CD4-positive, alpha-beta memory T cell (primary cell): ENCODE measurements around the gene FAM83B. TPM values are rescaled to one million over a fixed set of nuclear protein-coding genes. Genes with fewer than 3 reads are reported as not detected.
"Not testable (repeated sequence)": the region's sequence is repeated elsewhere in the genome, so short reads cannot be mapped to it uniquely, and the experiment has no call there.

Experiments
- CTCF ChIA-PET: fragments of 350-600 bp; sonication (Branson Sonifier 250); formaldehyde crosslinking; loops from one replicate; lab custom pipeline; 2021; ENCODE audit warnings: inconsistent platforms; ENCODE audit not compliant: partially characterized antibody; lab: Charles Lee
- POLR2A ChIA-PET: fragments of 350-600 bp; sonication (Branson Sonifier 250); formaldehyde crosslinking; loops from one replicate; lab custom pipeline; 2021; ENCODE audit not compliant: partially characterized antibody; lab: Charles Lee
- DNase-seq, 5 donors: peaks; one replicate each; pipeline versions ENCODE4 v3.0.0 to v3.0.0-alpha.2; 2020 to 2022; ENCODE audit warnings: mixed read lengths in 1 of 5
- H3K27ac ChIP-seq: one replicate; pipeline ENCODE4 v1.7.0; 2013; ENCODE audit warnings: low read depth, low read length
- H3K27me3 ChIP-seq: 2 replicates; pipeline ENCODE4 v1.7.0; 2013; ENCODE audit warnings: mild to moderate bottlenecking, low read length, moderate library complexity; ENCODE audit not compliant: insufficient read depth
- H3K36me3 ChIP-seq: 2 replicates; pipeline ENCODE4 v1.7.0; 2013; ENCODE audit warnings: mild to moderate bottlenecking, low read length, moderate library complexity; ENCODE audit not compliant: insufficient read depth
- H3K4me1 ChIP-seq: 2 replicates; pipeline ENCODE4 v1.7.0; 2013; ENCODE audit warnings: mild to moderate bottlenecking, low read length, moderate library complexity; ENCODE audit not compliant: insufficient read depth
- H3K4me3 ChIP-seq, 2 donors: one replicate each; pipeline ENCODE4 v1.7.0; 2013; ENCODE audit warnings: low read length in 2 of 2, mild to moderate bottlenecking in 1 of 2
- H3K9me3 ChIP-seq, 2 donors: one replicate each; pipeline ENCODE4 v1.7.0; 2013; ENCODE audit warnings: low read length in 2 of 2, control low read depth in 1 of 2; ENCODE audit not compliant: control insufficient read depth in 1 of 2
- H3K27ac Mint-ChIP-seq, 7 donors: one replicate each; pipeline ENCODE4 v1.8.0; 2020 to 2021; ENCODE audit warnings: mixed read lengths in 7 of 7, mild to moderate bottlenecking in 6 of 7, inconsistent platforms in 3 of 7, moderate library complexity in 3 of 7
- H3K27me3 Mint-ChIP-seq, 2 donors: one replicate each; pipeline ENCODE4 v1.8.0; 2020 to 2021; ENCODE audit warnings: mixed read lengths in 2 of 2
- H3K36me3 Mint-ChIP-seq, 2 donors: one replicate each; pipeline ENCODE4 v1.8.0; 2020 to 2021; ENCODE audit warnings: mixed read lengths in 2 of 2, inconsistent platforms in 1 of 2, mild to moderate bottlenecking in 1 of 2
- H3K4me1 Mint-ChIP-seq, 4 donors: one replicate each; pipeline ENCODE4 v1.8.0; 2020 to 2021; ENCODE audit warnings: mixed read lengths in 4 of 4, mild to moderate bottlenecking in 1 of 4
- H3K4me3 Mint-ChIP-seq, 8 donors: one replicate each; pipeline ENCODE4 v1.8.0; 2020 to 2021; ENCODE audit warnings: mixed read lengths in 8 of 8, mild to moderate bottlenecking in 7 of 8, moderate library complexity in 6 of 8, inconsistent platforms in 3 of 8
- H3K9me3 Mint-ChIP-seq, 8 donors: one replicate each; pipeline ENCODE4 v1.8.0; 2020 to 2021; ENCODE audit warnings: mixed read lengths in 8 of 8, mild to moderate bottlenecking in 5 of 8, inconsistent platforms in 3 of 8, moderate library complexity in 1 of 8
- intact Hi-C: fragments of 100-400 bp; cut with micrococcal nuclease; formaldehyde crosslinking; loops from one replicate; pipeline ENCODE4 v1.15.1; 2023
- polyA plus RNA-seq, 2 donors: library from polyadenylated mRNA; unstranded; fragments of 300-500 nt; fragmentation: Illumina TruSeq; gene quantifications; one replicate each; pipeline ENCODE4 v1.2.3, GENCODE V29; 2021
- total RNA-seq, 2 experiments: library from RNA; stranded (reverse); gene quantifications; one replicate each; pipeline ENCODE4 v1.2.3, GENCODE V29; 2021

FAM83B gene
- total and polyA plus RNA-seq, 4 experiments from 2014 or later, result not detected

- Mint-ChIP-seq H3K9me3 (peaks cover 4 to 12% (median 9%) of the 10 kb centered on the region in 8 donors), H3K36me3 (no peaks in the 10 kb centered on the region), H3K4me1 (no peaks in the 10 kb centered on the region), H3K4me3 (no peak overlapping the region), H3K27me3 (no peaks in the 10 kb centered on the region), H3K27ac (no peak overlapping the region)
- ChIA-PET POLR2A (no interaction called here), CTCF (no interaction called here)
- Histone ChIP-seq H3K4me1 (no peaks in the 10 kb centered on the region), H3K36me3 (no peaks in the 10 kb centered on the region), H3K9me3 (no peaks in the 10 kb centered on the region), H3K27ac (no peak overlapping the region), H3K4me3 (no peak overlapping the region), H3K27me3 (no peaks in the 10 kb centered on the region)
- intact Hi-C loops, result no loop called here
- no peak for DNase-seq
Measured at GRCh38 chr6:54957698-54958097, 111.1 kb downstream of the FAM83B start.

GRCh38 chr6:54958446-54958845 is 111.9 kb downstream of the FAM83B start:
- Mint-ChIP-seq H3K36me3 (no peaks in the 10 kb centered on the region), H3K4me1 (no peaks in the 10 kb centered on the region), H3K4me3 (no peak overlapping the region), H3K27ac (no peak overlapping the region), H3K27me3 (no peaks in the 10 kb centered on the region), H3K9me3 (peaks cover 2 to 11% (median 8%) of the 10 kb centered on the region in 8 donors)
- no peak for DNase-seq
- Histone ChIP-seq H3K27ac (no peak overlapping the region), H3K4me3 (no peak overlapping the region), H3K9me3 (no peaks in the 10 kb centered on the region), H3K4me1 (no peaks in the 10 kb centered on the region), H3K36me3 (no peaks in the 10 kb centered on the region), H3K27me3 (no peaks in the 10 kb centered on the region)
- CTCF ChIA-PET, result no interaction called here
- POLR2A ChIA-PET, result no interaction called here
- intact Hi-C loops, result no loop called here

GRCh38 chr6:54959820-54960219 is 113.2 kb downstream of the FAM83B start:
- DNase-seq, result no peak
- intact Hi-C loops, result no loop called here
- Mint-ChIP-seq H3K36me3 (no peaks in the 10 kb centered on the region), H3K9me3 (peaks cover 2 to 11% (median 9%) of the 10 kb centered on the region in 8 donors), H3K4me1 (no peaks in the 10 kb centered on the region), H3K27ac (no peak overlapping the region), H3K4me3 (no peak overlapping the region), H3K27me3 (no peaks in the 10 kb centered on the region)
- Histone ChIP-seq H3K4me1 (no peaks in the 10 kb centered on the region), H3K36me3 (no peaks in the 10 kb centered on the region), H3K27me3 (no peaks in the 10 kb centered on the region), H3K4me3 (no peak overlapping the region), H3K27ac (no peak overlapping the region), H3K9me3 (no peaks in the 10 kb centered on the region)
- ChIA-PET POLR2A (no interaction called here), CTCF (no interaction called here)

- intact Hi-C loops, H3K27ac Mint-ChIP-seq, H3K4me1 ChIP-seq, H3K36me3 ChIP-seq, H3K27me3 Mint-ChIP-seq, H3K4me1 Mint-ChIP-seq, H3K36me3 Mint-ChIP-seq, H3K4me3 Mint-ChIP-seq, POLR2A ChIA-PET, DNase-seq, H3K27ac ChIP-seq, H3K4me3 ChIP-seq, CTCF ChIA-PET, H3K27me3 ChIP-seq, H3K9me3 ChIP-seq: not testable (repeated sequence)
- H3K9me3 Mint-ChIP-seq, result peaks cover 2 to 11% (median 7%) of the 10 kb centered on the region in 8 donors
Measured at GRCh38 chr6:54961372-54961771, 114.8 kb downstream of the FAM83B start.

GRCh38 chr6:54970337-54970736 is 123.8 kb downstream of the FAM83B start:
- Histone ChIP-seq H3K9me3 (no peaks in the 10 kb centered on the region), H3K27me3 (no peaks in the 10 kb centered on the region), H3K4me3 (no peak overlapping the region), H3K4me1 (no peaks in the 10 kb centered on the region), H3K36me3 (no peaks in the 10 kb centered on the region), H3K27ac (no peak overlapping the region)
- Mint-ChIP-seq H3K4me1 (no peaks in the 10 kb centered on the region), H3K27me3 (no peaks in the 10 kb centered on the region), H3K27ac (no peak overlapping the region), H3K36me3 (no peaks in the 10 kb centered on the region), H3K4me3 (no peak overlapping the region), H3K9me3 (peaks cover 0 to 9% (median 5%) of the 10 kb centered on the region in 8 donors)
- no peak for DNase-seq
- POLR2A ChIA-PET, result no interaction called here
- CTCF ChIA-PET, result no interaction called here
- intact Hi-C loops, result no loop called here

GRCh38 chr6:54971825-54972224 is 125.3 kb downstream of the FAM83B start:
- intact Hi-C loops, result no loop called here
- no peak for DNase-seq
- H3K9me3 ChIP-seq, result no peaks in the 10 kb centered on the region
- Mint-ChIP-seq H3K4me3 (no peak overlapping the region), H3K9me3 (peaks cover 0 to 9% (median 5%) of the 10 kb centered on the region in 8 donors), H3K4me1 (no peaks in the 10 kb centered on the region), H3K36me3 (no peaks in the 10 kb centered on the region), H3K27me3 (no peaks in the 10 kb centered on the region), H3K27ac (no peak overlapping the region)
- no peaks in the 10 kb centered on the region for H3K27me3 ChIP-seq
- no peak overlapping the region for H3K4me3 ChIP-seq
- POLR2A ChIA-PET, result no interaction called here
- CTCF ChIA-PET, result no interaction called here
- no peak overlapping the region for H3K27ac ChIP-seq
- no peaks in the 10 kb centered on the region for H3K36me3 ChIP-seq
- no peaks in the 10 kb centered on the region for H3K4me1 ChIP-seq

GRCh38 chr6:54979161-54979560 is 132.6 kb downstream of the FAM83B start:
- H3K27me3 ChIP-seq, H3K4me3 ChIP-seq, CTCF ChIA-PET, H3K4me3 Mint-ChIP-seq, H3K4me1 ChIP-seq, intact Hi-C loops, H3K4me1 Mint-ChIP-seq, POLR2A ChIA-PET, H3K27me3 Mint-ChIP-seq, H3K36me3 Mint-ChIP-seq, H3K9me3 ChIP-seq, H3K27ac Mint-ChIP-seq, H3K27ac ChIP-seq, H3K36me3 ChIP-seq: not testable (repeated sequence)
- DNase-seq, result peak in 1 of 5 donors; percentile 16
- H3K9me3 Mint-ChIP-seq, result peaks cover 6 to 15% (median 12%) of the 10 kb centered on the region in 8 donors
